Measurements from ENCODE around the gene FRG2C. TPM values are rescaled to one million over a fixed set of nuclear protein-coding genes. Genes with fewer than 3 reads are reported as not detected.
A peak's percentile ranks its signal among the peaks of the same experiment; 100 is the strongest.
"Not testable (repeated sequence)": the region's sequence is repeated elsewhere in the genome, so short reads cannot be mapped to it uniquely, and the experiment has no call there.

The FRG2C gene
- total RNA-seq, 1 experiment from 2014 or later, result 0.09 TPM

- POLR2A ChIA-PET, result no interaction called here
- Mint-ChIP-seq H3K27me3 (ENCODE audit: low read depth) (no peaks in the 10 kb centered on the region), H3K4me1 (peaks cover 11% of the 10 kb centered on the region), H3K4me3 (no peak overlapping the region), H3K27ac (no peak overlapping the region), H3K9me3 (peaks cover 12% of the 10 kb centered on the region), H3K36me3 (no peaks in the 10 kb centered on the region)
- DNase-seq (ENCODE audit: low spot score) (no peak), ATAC-seq (no peak)
- CTCF ChIA-PET, result no interaction called here
- TF ChIP-seq ATF1 (CRISPR knock-in tag; IDR thresholded peaks at IDR 0.05) (no peak), HMGA2 (CRISPR knock-in tag; IDR thresholded peaks at IDR 0.05) (no peak), ZBTB43 (CRISPR knock-in tag; IDR thresholded peaks at IDR 0.05) (no peak)
Observed at GRCh38 chr3:75631541-75631940, 32.6 kb upstream of the FRG2C start.

GRCh38 chr3:75638947-75639346 lies 25.2 kb upstream of the FRG2C start:
- H3K27ac Mint-ChIP-seq; H3K4me3 Mint-ChIP-seq; H3K36me3 Mint-ChIP-seq; CTCF ChIA-PET; POLR2A ChIA-PET; ATAC-seq; H3K27me3 Mint-ChIP-seq (ENCODE audit: low read depth); H3K9me3 Mint-ChIP-seq; DNase-seq (ENCODE audit: low spot score): not testable (repeated sequence)
- H3K4me1 Mint-ChIP-seq, result peaks cover 30% of the 10 kb centered on the region

GRCh38 chr3:75641107-75641517 lies 23.0 kb upstream of the FRG2C start:
- DNase-seq (ENCODE audit: low spot score), result peak; percentile 91
- H3K36me3 Mint-ChIP-seq; H3K27me3 Mint-ChIP-seq (ENCODE audit: low read depth); POLR2A ChIA-PET; H3K9me3 Mint-ChIP-seq: not testable (repeated sequence)
- peaks cover 31% of the 10 kb centered on the region for H3K4me1 Mint-ChIP-seq
- H3K27ac Mint-ChIP-seq, result peak overlapping the region; percentile 76; the same call in 1 of the 2 replicates
- ATAC-seq, result peak; percentile 53
- peak overlapping the region; percentile 86 for H3K4me3 Mint-ChIP-seq
- TF ChIP-seq ZNF121 (CRISPR knock-in tag; IDR thresholded peaks at IDR 0.05), result 0 out of 2 replicates have a peak, but pooled peaks have one; percentile 59
- TF ChIP-seq SP1 (CRISPR knock-in tag; conservative IDR thresholded peaks at IDR 0.05), result peak; percentile 41; the same call in 1 of the 2 replicates
- peak; percentile 39; the same call in 1 of the 2 replicates for TF ChIP-seq USF2 (CRISPR knock-in tag; IDR thresholded peaks at IDR 0.05)
- TF ChIP-seq FOXK1 (CRISPR knock-in tag; IDR thresholded peaks at IDR 0.05), result peak; percentile 48; the same call in 1 of the 2 replicates
- TF ChIP-seq CREM (CRISPR knock-in tag; IDR thresholded peaks at IDR 0.05), result peak; percentile 81; the same call in 1 of the 2 replicates
- 0 out of 2 replicates have a peak, but pooled peaks have one; percentile 27 for TF ChIP-seq ZBTB21 (CRISPR knock-in tag; IDR thresholded peaks at IDR 0.05; ENCODE audit: borderline replicate concordance)
- CTCF ChIA-PET, result interaction anchor here (1.3 kb wide), 1 partner anchor 36 kb away, joined by 6 read pairs; no protein-coding TSS in a partner anchor

- H3K27ac Mint-ChIP-seq; H3K9me3 Mint-ChIP-seq; H3K27me3 Mint-ChIP-seq (ENCODE audit: low read depth); POLR2A ChIA-PET; H3K36me3 Mint-ChIP-seq; ATAC-seq: not testable (repeated sequence)
- Mint-ChIP-seq H3K4me1 (peaks cover 18% of the 10 kb centered on the region), H3K4me3 (peak overlapping the region; percentile 39)
- CTCF ChIA-PET, result interaction anchor here (1.0 to 1.3 kb wide), 2 partner anchors 27 to 38 kb away, joined by 4 read pairs; no protein-coding TSS in a partner anchor
- peak; percentile 32 for DNase-seq (ENCODE audit: low spot score)
- TF ChIP-seq CTCF (IDR thresholded peaks at IDR 0.05), result peak; percentile 44
Observed at GRCh38 chr3:75643031-75643800, 20.9 kb upstream of the FRG2C start.

GRCh38 chr3:75645548-75645947 lies 18.6 kb upstream of the FRG2C start:
- DNase-seq (ENCODE audit: low spot score); H3K36me3 Mint-ChIP-seq; POLR2A ChIA-PET; H3K9me3 Mint-ChIP-seq; H3K27me3 Mint-ChIP-seq (ENCODE audit: low read depth); H3K27ac Mint-ChIP-seq; H3K4me3 Mint-ChIP-seq; CTCF ChIA-PET; ATAC-seq: not testable (repeated sequence)
- H3K4me1 Mint-ChIP-seq, result peaks cover 18% of the 10 kb centered on the region

Measured in WTC11 (cell line).